BJ (cell line): Measurements from ENCODE around the gene SLC27A6. TPM values are rescaled to one million over a fixed set of nuclear protein-coding genes. Genes with fewer than 3 reads are reported as not detected.

Experiments used
- CTCF ChIA-PET: fragments of 350-600 bp; formaldehyde crosslinking; extraction: SDS; loops from one replicate; lab custom pipeline; 2021; ENCODE audit warnings: antibody characterized with exemption, inconsistent platforms; lab: Yijun Ruan, JAX
- POLR2A ChIA-PET: fragments of 300-600 bp; sonication (Branson Sonifier 250); formaldehyde crosslinking; extraction: SDS; loops from one replicate; lab custom pipeline; 2021; ENCODE audit warnings: antibody characterized with exemption; lab: Charles Lee
- DNase-seq: peaks from one replicate; pipeline ENCODE4 v3.0.0-alpha.2; 2011; ENCODE audit warnings: low read depth
- H3K27me3 ChIP-seq: 2 replicates; pipeline ENCODE4 v1.6.0; 2011; ENCODE audit warnings: low read length; ENCODE audit not compliant: control insufficient read depth, insufficient read depth
- H3K36me3 ChIP-seq: 2 replicates; pipeline ENCODE4 v1.5.1; 2011; ENCODE audit warnings: low read length; ENCODE audit not compliant: control insufficient read depth, insufficient read depth
- H3K4me3 ChIP-seq: 2 replicates; pipeline ENCODE4 v1.5.1; 2011; ENCODE audit warnings: low read depth, mild to moderate bottlenecking, control low read depth, low read length
- polyA plus RNA-seq: library from polyadenylated mRNA; depleted of rRNA; stranded (reverse); fragments of >200 nt; gene quantifications from 2 replicates; pipeline ENCODE4 v1.2.3, GENCODE V29; 2011
- TF ChIP-seq, protein P1 (sequence below): IDR thresholded peaks from 2 replicates; pipeline ENCODE4 v1.5.1; 2011; ENCODE audit warnings: low read depth, mild to moderate bottlenecking, control low read depth, inconsistent platforms, low read length, moderate library complexity; ENCODE audit not compliant: insufficient read depth

The SLC27A6 gene
- polyA plus RNA-seq, 1 experiment, result 0.06 TPM

DNA sequence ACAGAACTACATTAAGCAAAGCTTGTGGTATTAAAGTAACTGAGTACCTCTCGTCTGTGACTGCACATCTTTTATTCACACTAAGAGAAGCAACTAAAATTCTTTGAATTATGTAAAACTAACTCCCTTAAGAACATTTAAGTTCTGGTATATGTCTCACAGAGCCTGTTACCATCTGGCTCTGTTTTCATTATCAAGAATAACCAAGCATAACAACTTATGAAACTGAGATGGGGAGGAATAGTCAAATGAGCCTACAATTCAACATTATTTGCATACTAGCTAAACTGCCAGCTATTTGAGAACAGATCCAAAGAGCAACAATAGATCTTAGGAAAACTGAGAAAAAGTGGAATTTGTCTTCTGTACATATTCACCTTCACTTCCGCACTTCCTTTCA, 104.0 kb downstream of the SLC27A6 start:
- Histone ChIP-seq H3K27me3 (no peaks in the 10 kb centered on the region), H3K4me3 (no peak overlapping the region), H3K36me3 (no peaks in the 10 kb centered on the region)
- POLR2A ChIA-PET, result no interaction called here
- TF ChIP-seq, protein P1, sequence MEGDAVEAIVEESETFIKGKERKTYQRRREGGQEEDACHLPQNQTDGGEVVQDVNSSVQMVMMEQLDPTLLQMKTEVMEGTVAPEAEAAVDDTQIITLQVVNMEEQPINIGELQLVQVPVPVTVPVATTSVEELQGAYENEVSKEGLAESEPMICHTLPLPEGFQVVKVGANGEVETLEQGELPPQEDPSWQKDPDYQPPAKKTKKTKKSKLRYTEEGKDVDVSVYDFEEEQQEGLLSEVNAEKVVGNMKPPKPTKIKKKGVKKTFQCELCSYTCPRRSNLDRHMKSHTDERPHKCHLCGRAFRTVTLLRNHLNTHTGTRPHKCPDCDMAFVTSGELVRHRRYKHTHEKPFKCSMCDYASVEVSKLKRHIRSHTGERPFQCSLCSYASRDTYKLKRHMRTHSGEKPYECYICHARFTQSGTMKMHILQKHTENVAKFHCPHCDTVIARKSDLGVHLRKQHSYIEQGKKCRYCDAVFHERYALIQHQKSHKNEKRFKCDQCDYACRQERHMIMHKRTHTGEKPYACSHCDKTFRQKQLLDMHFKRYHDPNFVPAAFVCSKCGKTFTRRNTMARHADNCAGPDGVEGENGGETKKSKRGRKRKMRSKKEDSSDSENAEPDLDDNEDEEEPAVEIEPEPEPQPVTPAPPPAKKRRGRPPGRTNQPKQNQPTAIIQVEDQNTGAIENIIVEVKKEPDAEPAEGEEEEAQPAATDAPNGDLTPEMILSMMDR, result no peak
- DNase-seq, result no peak
- CTCF ChIA-PET, result no interaction called here

DNA sequence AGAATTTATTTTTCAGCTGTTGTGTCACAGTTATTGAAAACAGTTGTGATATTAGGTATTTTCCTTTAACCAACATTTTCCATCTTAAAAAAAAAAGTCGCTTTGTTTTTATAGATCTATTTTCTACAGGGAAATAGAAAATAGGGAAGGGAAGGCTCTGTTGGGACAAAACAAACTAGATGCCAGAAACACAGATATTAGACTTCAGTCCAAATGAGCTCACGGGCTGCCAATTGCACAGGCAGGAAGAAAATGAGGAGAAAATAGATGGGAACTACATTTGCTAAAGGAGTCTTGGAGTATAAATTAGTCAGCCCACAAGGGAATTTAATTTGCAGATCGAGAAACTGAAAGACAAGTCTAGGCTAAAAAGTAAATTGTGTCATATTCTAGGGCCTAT, 107.8 kb downstream of the SLC27A6 start:
- no peak for DNase-seq
- TF ChIP-seq, protein P1, result no peak
- Histone ChIP-seq H3K27me3 (no peaks in the 10 kb centered on the region), H3K4me3 (no peak overlapping the region), H3K36me3 (no peaks in the 10 kb centered on the region)
- CTCF ChIA-PET, result no interaction called here
- POLR2A ChIA-PET, result no interaction called here

DNA sequence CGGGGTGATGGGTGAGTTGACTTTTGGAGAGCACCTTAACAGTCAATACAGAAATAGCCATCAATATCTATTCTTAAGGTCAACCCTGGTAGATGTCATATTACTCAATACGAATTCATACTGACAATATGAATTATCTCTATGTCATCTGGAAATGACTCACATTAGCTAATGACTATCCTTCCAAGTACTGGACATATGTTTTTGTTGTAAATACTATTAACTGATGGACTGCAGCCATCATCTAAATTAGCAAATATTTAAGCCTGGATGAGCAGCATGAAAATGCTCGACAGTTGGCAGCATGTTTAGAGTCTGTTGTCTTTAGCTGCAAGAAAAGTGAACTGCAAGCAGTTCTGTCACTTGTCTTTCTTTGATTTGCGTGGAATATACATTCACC, 109.6 kb downstream of the SLC27A6 start:
- DNase-seq, result no peak
- POLR2A ChIA-PET, result no interaction called here
- CTCF ChIA-PET, result no interaction called here
- TF ChIP-seq, protein P1, result no peak
- Histone ChIP-seq H3K27me3 (no peaks in the 10 kb centered on the region), H3K4me3 (no peak overlapping the region), H3K36me3 (no peaks in the 10 kb centered on the region)

DNA sequence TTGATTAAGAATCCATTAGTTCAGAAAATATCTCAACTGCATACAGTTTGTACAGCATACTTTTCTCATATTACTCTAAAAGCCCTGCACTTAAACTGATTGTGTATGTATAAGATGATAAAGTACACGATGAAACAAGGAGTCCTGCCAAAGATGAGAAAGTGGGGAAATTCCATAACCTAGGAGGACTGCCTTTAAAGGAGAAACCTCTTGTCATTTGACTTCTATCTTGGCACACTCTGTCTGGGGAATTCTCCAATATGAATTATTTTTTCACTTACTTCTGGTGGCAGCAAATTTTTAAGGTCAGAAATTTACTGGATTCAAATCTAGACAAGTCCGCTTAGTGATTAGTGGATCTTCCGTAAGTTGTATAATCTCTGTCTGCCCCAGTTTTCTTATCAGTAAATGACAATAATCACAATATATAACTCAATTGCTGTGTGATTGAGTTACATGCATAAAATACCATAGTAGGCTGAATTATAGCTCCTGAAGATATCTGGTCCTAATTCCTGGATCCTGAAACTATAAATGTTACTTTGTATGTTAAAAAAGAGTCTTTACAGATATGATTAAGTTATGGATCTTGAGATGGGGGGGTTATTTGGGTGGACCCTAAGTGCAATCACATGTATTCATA, 112.3 kb downstream of the SLC27A6 start:
- ChIA-PET CTCF (no interaction called here), POLR2A (no interaction called here)
- DNase-seq, result no peak
- no peak overlapping the region for H3K4me3 ChIP-seq
- no peaks in the 10 kb centered on the region for H3K27me3 ChIP-seq
- TF ChIP-seq, protein P1, result no peak
- no peaks in the 10 kb centered on the region for H3K36me3 ChIP-seq

DNA sequence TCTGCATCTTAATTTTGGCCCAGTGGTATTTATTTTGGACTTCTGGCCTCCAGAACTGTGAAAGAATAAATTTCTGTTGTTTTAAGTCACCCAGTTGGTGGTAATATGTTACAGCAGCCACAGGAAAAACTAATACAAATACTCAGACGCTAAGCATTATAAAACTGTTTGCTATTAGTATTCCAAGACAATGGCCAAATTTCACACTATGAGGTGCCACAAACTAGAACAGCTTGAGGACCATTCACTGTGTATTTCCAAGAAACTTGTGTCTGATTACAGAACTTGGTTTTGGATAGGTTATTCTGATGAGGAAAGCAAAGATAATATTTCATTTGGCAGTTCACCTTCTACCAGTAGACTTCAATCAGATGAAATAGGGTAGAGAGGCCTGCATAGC, 113.0 kb downstream of the SLC27A6 start:
- no peak for DNase-seq
- H3K4me3 ChIP-seq, result no peak overlapping the region
- TF ChIP-seq, protein P1, result no peak
- H3K36me3 ChIP-seq, result no peaks in the 10 kb centered on the region
- ChIA-PET CTCF (no interaction called here), POLR2A (no interaction called here)
- no peaks in the 10 kb centered on the region for H3K27me3 ChIP-seq
